AG10803 (cell line): ENCODE measurements around the gene CDH23.

Experiments used
- DNase-seq: peaks from one replicate; pipeline ENCODE4 v3.0.0; 2010; ENCODE audit warnings: low read depth
- H3K4me3 ChIP-seq: 2 replicates; pipeline ENCODE4 v1.5.1; 2011; ENCODE audit warnings: mild to moderate bottlenecking, low read length, control low read depth
- CTCF ChIP-seq: conservative IDR thresholded peaks from 2 replicates; pipeline ENCODE4 v1.5.1; 2011; ENCODE audit warnings: mild to moderate bottlenecking, low read length, control low read depth, inconsistent platforms

The CDH23 gene

DNA sequence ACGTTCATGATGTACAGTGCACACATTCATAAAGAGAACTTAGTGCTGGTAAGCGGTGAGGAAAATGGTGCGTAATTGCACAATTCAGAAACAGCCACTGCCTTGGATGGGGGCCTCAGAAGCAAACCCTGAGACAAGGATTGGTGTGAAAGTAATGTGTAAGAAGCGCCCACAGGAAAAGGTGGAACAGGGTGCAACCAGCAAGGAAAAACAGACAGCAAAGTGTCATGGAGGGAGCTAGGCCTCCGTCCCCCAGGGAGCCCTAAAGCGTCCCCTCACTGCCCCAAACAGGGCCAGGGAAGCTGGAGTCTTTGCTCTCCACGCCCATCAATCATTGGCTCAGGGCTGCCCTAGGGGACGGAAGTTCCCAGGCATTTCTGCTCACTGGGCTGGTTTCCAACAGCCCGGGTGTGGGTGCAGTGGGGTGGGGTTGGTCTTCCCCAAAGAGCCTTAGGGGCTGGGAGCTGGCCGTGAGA is 332.5 kb downstream of the CDH23 start:
- TF ChIP-seq CTCF: no peak
- no peak for DNase-seq
- H3K4me3 ChIP-seq: no peak overlapping the region

- TF ChIP-seq CTCF: no peak
- DNase-seq: no peak
- H3K4me3 ChIP-seq: no peak overlapping the region
These were observed 335.1 kb downstream of the CDH23 start for GRCh38 chr10:71731791-71732190.

GRCh38 chr10:71734797-71735196 is 338.1 kb downstream of the CDH23 start:
- H3K4me3 ChIP-seq: no peak overlapping the region
- no peak for DNase-seq
- no peak for TF ChIP-seq CTCF

DNA sequence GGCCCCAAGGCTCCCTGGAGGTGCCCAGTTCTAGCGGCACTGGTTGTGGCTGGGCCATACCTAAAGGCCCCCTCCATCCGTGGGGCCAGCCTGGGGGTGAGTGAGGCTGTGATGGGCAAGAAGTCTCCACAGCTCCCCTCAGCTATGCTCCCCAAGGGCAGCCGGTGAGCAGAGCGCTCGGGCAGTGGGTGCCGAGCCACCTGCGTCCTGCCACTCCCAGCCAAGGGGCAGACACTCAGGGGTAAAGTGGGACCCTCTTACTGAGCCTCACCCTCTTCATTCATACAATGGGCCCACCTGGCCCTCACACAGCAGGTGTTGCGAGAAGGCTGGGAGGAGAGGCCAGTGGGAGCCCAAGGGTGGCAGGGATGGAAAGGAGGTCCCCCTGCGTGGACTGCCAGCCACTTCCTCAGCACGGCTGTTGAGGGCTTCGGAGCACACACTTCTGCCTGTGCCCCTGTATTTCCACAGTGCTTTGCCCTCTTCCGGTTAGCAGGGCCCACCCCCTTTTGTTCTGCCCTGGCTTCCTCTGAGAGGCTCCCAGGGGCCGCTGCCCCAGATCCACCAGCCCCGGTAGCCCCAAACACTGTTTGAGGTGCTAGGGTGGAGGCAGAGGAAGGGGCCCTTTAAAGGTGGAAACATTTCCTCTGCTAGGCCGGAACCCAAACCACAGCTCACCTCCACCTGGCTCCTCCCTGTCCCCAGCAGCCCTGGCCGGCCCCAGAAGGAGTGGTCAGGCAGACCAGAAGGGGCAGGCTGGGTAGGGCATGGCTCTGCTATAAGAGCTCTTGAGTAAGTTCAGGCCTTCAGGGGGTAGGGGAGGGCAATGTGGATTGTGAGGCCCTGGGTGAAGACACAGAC is 339.2 kb downstream of the CDH23 start:
- no peak for TF ChIP-seq CTCF
- DNase-seq: no peak
- H3K4me3 ChIP-seq: no peak overlapping the region

- no peak for TF ChIP-seq CTCF
- DNase-seq: no peak
- H3K4me3 ChIP-seq: no peak overlapping the region
These were observed 339.8 kb downstream of the CDH23 start for GRCh38 chr10:71736570-71736952.

DNA sequence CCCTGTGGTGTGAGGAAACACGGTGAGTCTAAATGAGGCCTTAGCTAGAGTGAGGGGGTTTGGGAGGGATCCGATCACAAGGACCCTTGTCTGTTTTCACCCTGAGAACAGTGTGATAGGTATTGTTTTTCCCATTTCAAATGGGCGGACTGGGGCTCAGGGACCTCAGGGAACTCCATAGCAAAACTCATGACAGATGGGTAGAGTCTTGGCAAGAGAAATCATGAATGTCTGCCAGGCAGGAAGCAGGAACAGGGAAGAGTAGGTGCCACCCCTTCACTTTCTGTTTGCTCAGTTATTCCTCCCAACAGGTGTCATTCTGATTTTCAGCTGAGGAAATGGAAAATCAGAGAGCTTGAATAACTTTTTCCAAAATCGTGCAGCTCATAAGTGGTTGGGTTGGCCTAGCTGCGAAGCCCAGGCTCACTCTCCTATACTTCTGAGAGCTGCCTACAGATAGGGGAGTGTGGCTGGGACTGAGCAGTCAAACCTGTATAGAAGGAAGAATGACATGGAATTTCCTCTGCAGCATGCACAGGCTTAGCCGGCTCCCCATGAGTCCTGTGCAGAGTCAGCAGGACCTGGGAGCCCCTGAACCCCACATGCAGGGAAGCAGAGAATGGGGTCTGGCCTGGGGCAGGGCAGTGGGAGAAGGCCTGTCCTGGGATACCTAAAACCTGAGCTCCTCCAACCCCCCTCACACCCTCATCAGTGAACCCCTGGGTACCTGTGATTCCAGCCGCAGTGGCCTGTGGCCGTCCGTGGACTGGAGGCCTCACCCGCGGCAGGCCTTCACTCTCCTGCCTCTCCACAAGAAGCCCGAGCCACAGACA is 340.5 kb downstream of the CDH23 start:
- H3K4me3 ChIP-seq: no peak overlapping the region
- TF ChIP-seq CTCF: no peak
- DNase-seq: no peak
